NK-92 treated with Interleukin-12 subunit alpha and Interleukin-12 subunit beta, amount 100 ng/mL, for 24 hours (cell line): ENCODE data around the gene FRMPD4.

Experiments used
- DNase-seq: peaks from one replicate; lab custom pipeline; 2025; lab: John Stamatoyannopoulos, UW

Gene FRMPD4

GRCh38 chrX:12661464-12661863 lies 523.2 kb downstream of the FRMPD4 start:
- DNase-seq: no peak

- DNase-seq: no peak
Observed at GRCh38 chrX:12672367-12673106, 534.3 kb downstream of the FRMPD4 start.

- no peak for DNase-seq
Observed at GRCh38 chrX:12673487-12673886, 535.2 kb downstream of the FRMPD4 start.

- DNase-seq: no peak
Observed at GRCh38 chrX:12679522-12679921, 541.2 kb downstream of the FRMPD4 start.

GRCh38 chrX:12681047-12681446 lies 542.8 kb downstream of the FRMPD4 start:
- DNase-seq: no peak

GRCh38 chrX:12685541-12685940 lies 547.3 kb downstream of the FRMPD4 start:
- no peak for DNase-seq

GRCh38 chrX:12686331-12686730 lies 548.1 kb downstream of the FRMPD4 start:
- no peak for DNase-seq

GRCh38 chrX:12690646-12691045 lies 552.4 kb downstream of the FRMPD4 start:
- DNase-seq: no peak

- DNase-seq: no peak
Observed at GRCh38 chrX:12693754-12694153, 555.5 kb downstream of the FRMPD4 start.

- no peak for DNase-seq
Observed at GRCh38 chrX:12700745-12701144, 562.5 kb downstream of the FRMPD4 start.

GRCh38 chrX:12701628-12702027 lies 563.4 kb downstream of the FRMPD4 start:
- DNase-seq: no peak

GRCh38 chrX:12702509-12703091 lies 564.3 kb downstream of the FRMPD4 start:
- DNase-seq: no peak

GRCh38 chrX:12704706-12705105 lies 566.4 kb downstream of the FRMPD4 start:
- no peak for DNase-seq

- DNase-seq: no peak
Observed at GRCh38 chrX:12709047-12709446, 570.8 kb downstream of the FRMPD4 start.

- no peak for DNase-seq
Observed at GRCh38 chrX:12711435-12712040, 573.3 kb downstream of the FRMPD4 start.

- no peak for DNase-seq
Observed at GRCh38 chrX:12716574-12716973, 578.3 kb downstream of the FRMPD4 start.

GRCh38 chrX:12719837-12720236 lies 581.6 kb downstream of the FRMPD4 start:
- DNase-seq: no peak

GRCh38 chrX:12721042-12721441 lies 582.8 kb downstream of the FRMPD4 start:
- DNase-seq: no peak

GRCh38 chrX:12722314-12722713 lies 584.0 kb downstream of the FRMPD4 start:
- DNase-seq: no peak

- no peak for DNase-seq
Observed at GRCh38 chrX:12741416-12741815, 603.1 kb downstream of the FRMPD4 start.

GRCh38 chrX:12747433-12747832 lies 609.2 kb downstream of the FRMPD4 start:
- DNase-seq: no peak

GRCh38 chrX:12751887-12752286 lies 613.6 kb downstream of the FRMPD4 start:
- no peak for DNase-seq

GRCh38 chrX:12753366-12753765 lies 615.1 kb downstream of the FRMPD4 start:
- no peak for DNase-seq
